Vagina (tissue), 2 donors: Measurements from ENCODE around the gene MBD4. TPM values are rescaled to one million over a fixed set of nuclear protein-coding genes. Genes with fewer than 3 reads are reported as not detected.

Experiments used
- DNase-seq, 2 donors: peaks; one replicate each; pipeline ENCODE4 v3.0.0-alpha.2; 2017; ENCODE audit errors: extremely low spot score in 2 of 2
- H3K27ac ChIP-seq: fragments of 200-600 bp; sonication (generic); one replicate; pipeline ENCODE4 v1.5.1; 2019
- H3K27me3 ChIP-seq: fragments of 200-600 bp; sonication (generic); one replicate; pipeline ENCODE4 v1.5.1; 2019
- H3K36me3 ChIP-seq, 2 donors: fragments of 200-600 bp; sonication (generic); one replicate each; pipeline ENCODE4 v1.5.1; 2017 to 2019
- H3K4me1 ChIP-seq: fragments of 200-600 bp; sonication (generic); one replicate; pipeline ENCODE4 v1.5.1; 2019
- H3K4me3 ChIP-seq, 2 donors: fragments of 200-600 bp; sonication (generic); 1 replicate in 1 of 2; 2 replicates in 1 of 2; pipeline ENCODE4 v1.5.1; 2016 to 2019
- H3K9me3 ChIP-seq: fragments of 200-600 bp; sonication (generic); one replicate; pipeline ENCODE4 v1.5.1; 2019
- CTCF ChIP-seq, 3 experiments: fragments of 450-650 bp in 2 of 3; fragments of 200-600 bp in 1 of 3; sonication (generic) in 1 of 3; IDR thresholded peaks; one replicate each; pipeline ENCODE4 v1.5.1; 2017 to 2019; ENCODE audit warnings: antibody characterized with exemption in 3 of 3, mild to moderate bottlenecking in 2 of 3, moderate library complexity in 2 of 3
- POLR2A ChIP-seq, 2 donors: fragments of 450-650 bp; IDR thresholded peaks; one replicate each; pipeline ENCODE4 v1.6.1; 2017; ENCODE audit warnings: antibody characterized with exemption in 2 of 2, mild to moderate bottlenecking in 2 of 2, moderate library complexity in 2 of 2
- POLR2AphosphoS5 ChIP-seq, 2 donors: sonication (generic); formaldehyde crosslinking; IDR thresholded peaks; one replicate each; pipeline ENCODE4 v1.9.0; 2017; ENCODE audit warnings: antibody characterized with exemption in 2 of 2, mild to moderate bottlenecking in 2 of 2, low read depth in 1 of 2; ENCODE audit not compliant: insufficient read depth in 1 of 2
- intact Hi-C: fragments of 100-400 bp; cut with DNase I; formaldehyde crosslinking; loops from one replicate; pipeline ENCODE4 v1.15.1; 2023
- total RNA-seq: library from RNA; depleted of rRNA; stranded (reverse); fragments of >200 nt; gene quantifications from one replicate; pipeline ENCODE4 v1.2.3, GENCODE V29; 2016

MBD4 gene
- total RNA-seq, 1 donor from 2014 or later: 32.4 TPM

GRCh38 chr3:129476586-129476985 lies 36.8 kb upstream of the MBD4 start:
- Histone ChIP-seq H3K36me3 (peaks cover 0 to 31% of the 10 kb centered on the region in 2 donors), H3K4me3 (no peak overlapping the region)

DNA sequence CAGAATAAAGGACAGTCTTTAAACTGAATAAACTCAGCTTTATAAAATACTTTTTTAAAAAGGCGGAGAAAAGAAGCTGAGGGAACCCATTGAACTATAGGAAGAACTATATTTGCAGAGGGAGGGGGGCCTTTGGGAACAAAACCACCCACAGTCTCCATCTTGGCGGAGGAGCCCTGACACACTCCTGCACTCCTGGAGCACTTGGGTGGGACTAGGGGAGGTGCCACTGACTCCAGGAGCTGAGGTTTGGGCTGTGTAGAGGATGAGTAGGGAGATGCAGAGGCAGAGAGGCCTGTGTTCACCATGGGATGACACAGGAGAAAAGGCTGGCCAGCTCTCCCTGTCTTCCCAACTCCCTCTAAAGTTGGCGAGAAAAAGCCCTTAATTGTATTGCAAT lies 36.1 kb upstream of the MBD4 start:
- Histone ChIP-seq H3K27ac (no peak overlapping the region), H3K27me3 (no peaks in the 10 kb centered on the region), H3K36me3 (peaks cover 0 to 32% of the 10 kb centered on the region in 2 donors), H3K4me1 (peaks cover under 1% of the 10 kb centered on the region), H3K9me3 (no peaks in the 10 kb centered on the region), H3K4me3 (no peak overlapping the region)
- no peak for TF ChIP-seq POLR2A (IDR thresholded peaks at IDR 0.05)
- no peak for TF ChIP-seq CTCF (IDR thresholded peaks at IDR 0.05)
- TF ChIP-seq POLR2AphosphoS5 (IDR thresholded peaks at IDR 0.05; ENCODE audit: insufficient read depth in 1 of 2, low read depth in 1 of 2): no peak
- intact Hi-C loops: no loop called here
- DNase-seq: no peak

More at GRCh38 chr3:129476586-129476985, 36.8 kb upstream of the MBD4 start:
- H3K27ac ChIP-seq: no peak overlapping the region
- H3K27me3 ChIP-seq: no peaks in the 10 kb centered on the region
- no peaks in the 10 kb centered on the region for H3K9me3 ChIP-seq
- DNase-seq: no peak
- peaks cover 7% of the 10 kb centered on the region for H3K4me1 ChIP-seq
- intact Hi-C loops: no loop called here
- TF ChIP-seq POLR2AphosphoS5 (IDR thresholded peaks at IDR 0.05; ENCODE audit: insufficient read depth in 1 of 2, low read depth in 1 of 2) (no peak), CTCF (IDR thresholded peaks at IDR 0.05) (no peak), POLR2A (IDR thresholded peaks at IDR 0.05) (no peak)

GRCh38 chr3:129474984-129475804 lies 35.4 kb upstream of the MBD4 start:
- Histone ChIP-seq H3K9me3 (no peaks in the 10 kb centered on the region), H3K36me3 (peaks cover 0 to 30% of the 10 kb centered on the region in 2 donors), H3K27ac (no peak overlapping the region), H3K4me1 (no peaks in the 10 kb centered on the region), H3K27me3 (no peaks in the 10 kb centered on the region), H3K4me3 (no peak overlapping the region)
- intact Hi-C loops: no loop called here
- TF ChIP-seq POLR2A (IDR thresholded peaks at IDR 0.05) (no peak), CTCF (IDR thresholded peaks at IDR 0.05) (no peak), POLR2AphosphoS5 (IDR thresholded peaks at IDR 0.05; ENCODE audit: insufficient read depth in 1 of 2, low read depth in 1 of 2) (no peak)
- DNase-seq: no peak

DNA sequence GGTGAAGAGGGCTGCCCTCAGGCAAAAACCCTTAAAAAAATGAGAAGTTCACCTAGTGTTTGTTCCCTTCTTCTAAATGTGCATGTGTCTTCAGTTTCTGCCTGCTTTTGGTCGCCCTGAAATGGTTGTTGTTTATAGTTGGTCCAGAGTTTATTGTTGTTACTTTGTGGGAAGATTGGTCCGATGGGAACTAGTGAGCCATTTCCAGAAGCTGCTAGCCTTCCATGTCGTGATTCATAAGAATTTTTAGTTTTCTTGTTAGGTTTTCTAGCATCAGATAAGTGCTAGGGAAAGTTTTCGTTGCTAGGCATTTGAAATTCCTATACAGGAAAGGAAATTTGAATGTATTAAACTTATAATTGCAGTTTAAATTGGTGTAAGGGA lies 34.0 kb upstream of the MBD4 start:
- TF ChIP-seq CTCF (IDR thresholded peaks at IDR 0.05) (no peak), POLR2A (IDR thresholded peaks at IDR 0.05) (no peak), POLR2AphosphoS5 (IDR thresholded peaks at IDR 0.05; ENCODE audit: insufficient read depth in 1 of 2, low read depth in 1 of 2) (no peak)
- H3K36me3 ChIP-seq: peaks cover 0 to 19% of the 10 kb centered on the region in 2 donors
- no peak overlapping the region for H3K4me3 ChIP-seq
- no peaks in the 10 kb centered on the region for H3K27me3 ChIP-seq
- no peaks in the 10 kb centered on the region for H3K4me1 ChIP-seq
- no peak overlapping the region for H3K27ac ChIP-seq
- intact Hi-C loops: no loop called here
- H3K9me3 ChIP-seq: no peaks in the 10 kb centered on the region
- no peak for DNase-seq
